Stomach smooth muscle (tissue), 2 donors: ENCODE results near the gene MPRIP.

Experiments
- H3K27ac ChIP-seq: one replicate; pipeline ENCODE4 v1.7.0; 2013; ENCODE audit warnings: mild to moderate bottlenecking, low read length, inconsistent platforms
- H3K27me3 ChIP-seq, 2 donors: one replicate each; pipeline ENCODE4 v1.7.0; 2013; ENCODE audit warnings: low read length in 2 of 2; ENCODE audit not compliant: insufficient read depth in 2 of 2, control insufficient read depth in 1 of 2
- H3K36me3 ChIP-seq, 2 donors: one replicate each; pipeline ENCODE4 v1.7.0; 2013; ENCODE audit warnings: low read length in 2 of 2; ENCODE audit not compliant: control insufficient read depth in 2 of 2, insufficient read depth in 2 of 2
- H3K4me1 ChIP-seq: one replicate; pipeline ENCODE4 v1.7.0; 2013; ENCODE audit warnings: low read length; ENCODE audit not compliant: control insufficient read depth, insufficient read depth
- H3K4me3 ChIP-seq, 2 donors: one replicate each; pipeline ENCODE4 v1.7.0; 2013; ENCODE audit warnings: low read length in 2 of 2
- H3K9ac ChIP-seq, 2 donors: one replicate each; pipeline ENCODE4 v1.7.0; 2013; ENCODE audit warnings: low read length in 2 of 2, mild to moderate bottlenecking in 1 of 2
- H3K9me3 ChIP-seq, 2 donors: one replicate each; pipeline ENCODE4 v1.7.0; 2013; ENCODE audit warnings: low read length in 2 of 2; ENCODE audit not compliant: control insufficient read depth in 2 of 2
- donor health status: healthy.
- donor health status: Pancreatic carcinoma.

MPRIP gene

DNA sequence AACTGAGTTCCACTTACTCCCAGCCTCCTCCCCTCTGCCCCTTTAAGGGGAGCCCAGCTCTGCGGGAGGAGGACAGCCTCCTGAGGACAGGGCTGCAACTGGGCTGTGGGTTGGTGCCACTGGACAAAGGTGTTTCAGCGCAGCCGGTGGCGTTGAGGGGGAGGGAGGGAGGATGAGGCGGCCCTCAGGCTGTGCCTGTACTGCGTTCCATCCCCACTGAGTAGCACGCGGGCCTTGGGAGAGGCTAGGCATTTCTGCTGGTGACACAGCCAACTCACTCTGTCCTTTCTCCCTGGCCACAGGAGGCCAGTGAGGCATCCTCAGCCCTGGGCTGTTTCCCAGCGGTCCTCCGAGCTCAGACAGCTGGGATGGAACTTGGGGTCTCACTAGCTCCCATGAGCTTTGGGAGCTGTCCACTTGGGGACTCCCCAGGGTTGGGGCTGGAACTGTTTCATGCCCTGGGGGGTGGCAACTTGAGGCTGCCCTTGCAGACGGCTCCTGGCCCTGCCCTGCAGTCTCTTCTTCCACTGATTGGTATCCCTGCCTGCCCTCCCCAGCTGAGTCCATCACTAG is 70.5 kb downstream of the MPRIP start:
- Histone ChIP-seq H3K9me3 (no peaks in the 10 kb centered on the region), H3K36me3 (no peaks in the 10 kb centered on the region), H3K9ac (no peak overlapping the region), H3K4me3 (no peak overlapping the region), H3K27ac (no peak overlapping the region), H3K4me1 (peaks cover 58% of the 10 kb centered on the region), H3K27me3 (no peaks in the 10 kb centered on the region)

DNA sequence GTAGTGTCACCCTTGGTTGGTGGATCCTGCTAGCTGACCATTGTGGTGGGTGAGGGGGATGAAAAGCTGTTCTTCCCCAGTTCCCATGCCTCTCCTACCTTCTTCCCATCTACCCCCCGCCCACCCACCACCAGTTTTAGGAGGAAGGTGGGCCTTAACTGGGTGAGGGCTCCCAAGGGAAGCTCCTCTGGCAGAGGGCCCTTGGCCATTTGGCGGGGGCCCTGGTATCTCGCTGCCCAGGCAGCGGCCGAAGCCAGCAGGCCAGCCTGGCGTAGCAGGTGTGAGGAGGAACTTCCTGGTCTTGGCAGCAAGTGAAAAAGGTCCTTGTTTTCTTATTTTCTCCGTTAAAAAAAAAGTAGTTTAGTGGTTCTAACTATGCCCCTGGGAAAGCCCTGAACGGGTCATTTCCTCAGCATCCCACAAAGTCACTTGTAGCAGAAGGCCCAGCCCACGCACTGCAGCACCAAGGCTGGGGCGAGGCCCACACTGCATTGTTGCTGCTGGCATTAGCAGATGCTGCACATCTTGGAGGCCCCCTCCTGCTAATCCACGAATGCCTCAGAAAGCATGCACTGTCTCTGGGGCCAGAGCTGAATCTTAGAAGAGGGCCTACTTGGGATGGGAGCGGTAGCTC is 72.5 kb downstream of the MPRIP start:
- H3K4me1 ChIP-seq: peaks cover 57% of the 10 kb centered on the region
- H3K9ac ChIP-seq: no peak overlapping the region
- H3K9me3 ChIP-seq: no peaks in the 10 kb centered on the region

DNA sequence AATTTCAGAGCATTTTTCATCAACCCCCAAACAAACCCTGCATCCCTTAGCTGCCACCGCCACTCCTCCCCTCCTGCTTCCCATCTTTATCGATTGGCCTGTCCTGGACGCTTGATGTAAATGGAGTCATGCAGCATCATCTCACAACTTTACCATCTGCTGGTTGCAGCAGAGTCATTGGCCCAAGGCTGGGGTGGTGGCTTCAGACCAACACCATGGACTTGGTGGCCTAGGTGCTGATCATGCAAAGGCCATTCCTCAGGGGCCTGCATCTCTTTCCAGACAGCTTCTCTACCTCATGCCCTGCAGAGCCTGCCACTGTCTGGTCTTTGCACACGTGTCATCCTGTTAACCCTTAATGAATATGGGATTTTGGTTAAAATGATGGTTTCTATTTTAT is 73.4 kb downstream of the MPRIP start:
- H3K36me3 ChIP-seq: no peaks in the 10 kb centered on the region
- no peak overlapping the region for H3K9ac ChIP-seq
- no peaks in the 10 kb centered on the region for H3K9me3 ChIP-seq
- no peak overlapping the region for H3K27ac ChIP-seq
- H3K4me1 ChIP-seq: peaks cover 58% of the 10 kb centered on the region
- no peak overlapping the region for H3K4me3 ChIP-seq
- H3K27me3 ChIP-seq: no peaks in the 10 kb centered on the region

More for the DNA sequence above, 72.5 kb downstream of the MPRIP start:
- Histone ChIP-seq H3K4me3 (no peak overlapping the region), H3K36me3 (no peaks in the 10 kb centered on the region), H3K27ac (no peak overlapping the region), H3K27me3 (no peaks in the 10 kb centered on the region)

DNA sequence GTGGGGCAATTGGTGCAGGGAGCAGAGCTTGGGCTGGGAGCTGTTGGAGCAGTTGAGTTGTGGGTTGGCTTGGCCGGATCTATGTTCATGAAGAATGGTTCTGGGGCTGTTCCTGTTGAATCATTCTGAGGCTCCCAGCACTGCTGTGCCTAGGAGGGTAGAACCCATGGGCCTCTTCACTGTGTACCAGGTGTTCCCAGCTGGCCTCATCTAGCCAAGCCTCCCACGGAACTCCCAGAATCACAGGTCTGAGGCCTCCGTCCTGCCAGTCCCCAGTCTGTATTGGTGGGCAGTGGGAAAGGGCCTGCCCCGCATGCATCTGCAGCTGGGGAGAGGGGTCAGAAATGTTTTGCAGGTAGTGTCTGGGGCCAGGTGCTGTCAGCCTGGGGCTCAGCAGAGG is 74.1 kb downstream of the MPRIP start:
- Histone ChIP-seq H3K4me3 (no peak overlapping the region), H3K27ac (no peak overlapping the region), H3K9ac (no peak overlapping the region), H3K9me3 (no peaks in the 10 kb centered on the region), H3K4me1 (peaks cover 61% of the 10 kb centered on the region), H3K36me3 (no peaks in the 10 kb centered on the region), H3K27me3 (no peaks in the 10 kb centered on the region)

DNA sequence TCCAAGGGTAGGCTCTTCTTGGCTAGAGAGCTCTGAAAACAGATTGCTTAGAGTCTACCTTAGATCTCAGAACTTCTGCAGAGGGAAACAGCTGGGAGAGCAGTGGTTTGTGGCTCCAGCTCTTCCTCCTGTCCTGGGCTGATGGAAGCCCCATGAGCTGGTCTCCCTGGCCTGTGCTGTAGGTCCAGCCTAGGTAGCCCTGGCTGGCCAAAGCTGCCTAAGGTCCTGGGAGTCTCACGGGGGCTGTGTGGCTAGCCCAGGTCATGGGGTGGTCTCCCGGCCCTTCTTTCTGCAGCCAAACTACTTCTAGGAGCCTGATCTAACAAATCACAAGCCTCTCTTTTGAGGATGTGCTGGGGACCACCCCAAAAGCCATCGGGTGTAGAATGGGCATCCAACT is 75.7 kb downstream of the MPRIP start:
- H3K9me3 ChIP-seq: no peaks in the 10 kb centered on the region
- no peak overlapping the region for H3K9ac ChIP-seq
- H3K4me3 ChIP-seq: no peak overlapping the region
- no peaks in the 10 kb centered on the region for H3K27me3 ChIP-seq
- H3K27ac ChIP-seq: no peak overlapping the region
- peaks cover 51% of the 10 kb centered on the region for H3K4me1 ChIP-seq
- H3K36me3 ChIP-seq: no peaks in the 10 kb centered on the region

DNA sequence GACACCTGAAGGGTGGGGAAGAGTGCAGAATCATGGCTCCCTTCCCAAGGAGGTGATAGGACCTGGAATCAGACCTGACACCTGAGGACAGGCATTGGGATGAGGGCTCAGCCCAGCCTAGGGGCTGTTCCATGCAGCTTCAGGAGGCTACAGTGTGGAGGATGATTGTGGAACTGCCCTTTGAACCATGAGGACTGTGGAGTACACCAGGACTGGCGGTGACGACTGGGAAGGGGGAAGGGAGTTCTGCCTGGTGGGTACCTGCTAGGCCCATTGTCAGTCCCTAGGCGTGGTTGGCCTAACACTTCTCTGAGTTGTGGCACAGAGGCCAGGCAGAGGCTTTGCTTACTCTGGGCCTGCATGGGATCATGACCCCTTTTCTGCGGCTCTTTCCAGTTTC is 76.1 kb downstream of the MPRIP start:
- peak overlapping the region; percentile 18 for H3K27ac ChIP-seq
- H3K27me3 ChIP-seq: no peaks in the 10 kb centered on the region
- H3K4me3 ChIP-seq: no peak overlapping the region
- no peaks in the 10 kb centered on the region for H3K36me3 ChIP-seq
- peaks cover 51% of the 10 kb centered on the region for H3K4me1 ChIP-seq
- H3K9me3 ChIP-seq: no peaks in the 10 kb centered on the region
- no peak overlapping the region for H3K9ac ChIP-seq

DNA sequence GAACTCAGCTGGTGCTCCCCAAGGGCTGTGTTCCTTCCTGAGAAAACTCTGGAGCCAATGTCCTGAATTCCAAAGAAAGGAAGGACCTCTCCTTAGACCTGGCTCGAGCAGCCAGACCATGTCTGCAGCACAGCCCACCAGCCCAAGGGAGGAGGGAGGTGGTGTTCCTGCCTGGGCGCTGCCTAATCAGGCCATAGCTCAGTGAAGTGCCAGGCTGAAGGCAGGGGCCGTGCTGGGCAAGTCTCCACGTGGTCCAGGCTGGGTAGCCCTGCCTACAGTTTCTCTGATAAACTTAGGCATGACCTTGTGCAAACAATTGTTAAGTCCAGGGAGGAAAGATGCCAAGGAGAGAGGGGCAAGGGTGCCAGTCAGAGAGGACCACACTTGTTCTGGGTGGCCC is 76.8 kb downstream of the MPRIP start:
- Histone ChIP-seq H3K4me3 (no peak overlapping the region), H3K27ac (peak overlapping the region; percentile 18), H3K27me3 (no peaks in the 10 kb centered on the region), H3K36me3 (no peaks in the 10 kb centered on the region), H3K4me1 (peaks cover 51% of the 10 kb centered on the region), H3K9me3 (no peaks in the 10 kb centered on the region), H3K9ac (no peak overlapping the region)

DNA sequence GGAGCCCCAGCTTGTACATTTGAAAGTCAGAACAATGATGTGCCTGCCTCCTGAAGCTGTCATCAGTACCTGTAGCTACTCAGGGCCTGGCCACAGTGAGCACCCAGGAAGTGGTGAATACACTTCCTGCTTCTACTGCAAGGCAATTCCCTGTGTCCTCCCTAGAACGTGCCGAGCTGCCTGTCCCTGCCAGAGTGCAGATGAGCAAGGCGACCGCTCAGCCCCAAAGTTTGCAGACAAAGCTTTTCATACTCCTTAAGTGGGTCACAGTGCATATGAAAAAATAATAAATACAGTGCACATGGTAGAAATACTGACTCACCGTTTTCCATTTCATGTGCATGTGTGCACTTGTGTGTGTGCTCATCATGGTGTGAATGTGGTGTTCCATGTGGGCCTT is 77.3 kb downstream of the MPRIP start:
- Histone ChIP-seq H3K4me3 (no peak overlapping the region), H3K4me1 (peaks cover 51% of the 10 kb centered on the region), H3K27ac (peak overlapping the region; percentile 24), H3K9ac (no peak overlapping the region), H3K36me3 (no peaks in the 10 kb centered on the region), H3K27me3 (no peaks in the 10 kb centered on the region), H3K9me3 (no peaks in the 10 kb centered on the region)

DNA sequence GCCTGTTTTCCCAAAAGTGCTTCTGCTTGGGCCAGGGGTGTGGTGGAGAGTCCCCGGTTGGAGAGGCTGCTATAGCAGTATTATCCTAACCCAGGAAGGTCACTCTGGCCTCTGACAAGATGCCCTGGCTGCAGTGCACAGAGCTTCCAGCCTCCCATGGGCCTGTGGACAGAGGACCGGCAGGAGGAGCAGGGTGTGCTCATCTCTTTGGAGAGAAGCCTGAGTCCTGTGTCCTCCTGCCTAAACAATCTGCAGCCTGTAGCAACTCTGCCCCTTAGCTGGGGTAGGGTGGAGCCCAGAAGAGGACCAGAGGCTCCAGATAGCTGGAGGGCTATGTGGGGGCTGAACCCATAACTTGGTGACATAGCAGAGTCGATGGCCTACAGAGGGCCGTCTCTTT is 78.0 kb downstream of the MPRIP start:
- no peaks in the 10 kb centered on the region for H3K36me3 ChIP-seq
- peak overlapping the region; percentile 24 for H3K27ac ChIP-seq
- H3K4me3 ChIP-seq: no peak overlapping the region
- no peak overlapping the region for H3K9ac ChIP-seq
- no peaks in the 10 kb centered on the region for H3K27me3 ChIP-seq
- H3K9me3 ChIP-seq: no peaks in the 10 kb centered on the region
- peaks cover 44% of the 10 kb centered on the region for H3K4me1 ChIP-seq

DNA sequence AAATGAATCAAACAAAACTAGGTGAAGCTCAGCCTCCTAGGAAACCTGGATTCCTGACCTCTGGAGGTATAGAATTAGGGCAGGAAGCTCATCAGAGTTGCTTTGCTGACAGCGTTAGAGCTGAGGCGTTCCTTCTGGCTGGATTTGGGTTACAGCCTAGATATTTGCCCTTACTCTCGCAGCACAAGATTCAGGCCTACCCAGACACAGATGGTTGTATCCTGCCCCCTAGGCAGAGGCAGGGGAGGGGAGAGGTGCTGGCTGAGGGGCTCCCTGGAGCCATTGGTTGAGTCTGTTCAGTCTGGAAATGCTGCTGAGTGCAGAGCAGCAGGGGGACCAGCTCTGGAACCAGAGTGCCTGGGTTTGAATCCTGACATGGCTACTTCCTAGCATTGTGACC is 78.4 kb downstream of the MPRIP start:
- H3K36me3 ChIP-seq: no peaks in the 10 kb centered on the region
- no peaks in the 10 kb centered on the region for H3K27me3 ChIP-seq
- H3K27ac ChIP-seq: peak overlapping the region; percentile 24
- H3K9me3 ChIP-seq: no peaks in the 10 kb centered on the region
- H3K9ac ChIP-seq: no peak overlapping the region
- H3K4me3 ChIP-seq: no peak overlapping the region
- H3K4me1 ChIP-seq: peaks cover 45% of the 10 kb centered on the region

DNA sequence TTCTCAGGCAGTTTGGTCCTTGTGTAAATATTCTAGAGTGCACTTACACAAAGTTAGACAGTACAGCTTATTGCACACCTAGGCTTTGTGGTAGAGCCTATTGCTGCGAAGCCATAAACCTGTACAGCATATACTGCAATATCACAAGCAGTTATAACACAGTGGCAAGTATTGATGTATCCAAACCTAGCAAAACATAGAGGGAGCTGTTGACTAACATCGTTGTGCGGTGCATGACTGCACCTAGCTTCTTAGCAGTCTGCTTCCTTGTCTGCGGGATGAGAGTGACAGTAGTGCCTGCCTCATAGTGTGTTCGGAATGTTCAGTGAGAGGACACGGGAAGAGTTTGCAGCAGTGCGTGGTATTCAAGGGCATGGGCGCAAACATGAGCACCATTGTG is 78.9 kb downstream of the MPRIP start:
- no peaks in the 10 kb centered on the region for H3K9me3 ChIP-seq
- no peaks in the 10 kb centered on the region for H3K27me3 ChIP-seq
- no peaks in the 10 kb centered on the region for H3K36me3 ChIP-seq
- H3K4me3 ChIP-seq: no peak overlapping the region
- H3K4me1 ChIP-seq: peaks cover 43% of the 10 kb centered on the region
- H3K9ac ChIP-seq: no peak overlapping the region
- peak overlapping the region; percentile 24 for H3K27ac ChIP-seq
